ENCODE data around the gene DNAI7. TPM values are rescaled to one million over a fixed set of nuclear protein-coding genes. Genes with fewer than 3 reads are reported as not detected.

Gene DNAI7
- total and polyA plus RNA-seq, 2 donors (not counting 1 experiment from before 2014, with no cell fraction given) = 0.62 TPM; not detected in 1

GRCh38 chr12:25102402-25102801 lies 92.6 kb downstream of the DNAI7 start:
- Histone ChIP-seq H3K27ac (ENCODE audit: low read length in 2 of 2) (peak overlapping the region in 1 of 2 donors; percentile 7), H3K9me3 (ENCODE audit: control extremely low read depth in 1 of 3, control insufficient read depth in 2 of 3, insufficient read depth in 1 of 3, low read length in 2 of 3) (no peaks in the 10 kb centered on the region), H3K79me2 (ENCODE audit: control insufficient read depth, insufficient read depth, low read length) (peaks cover 11% of the 10 kb centered on the region), H3K9ac (ENCODE audit: low read length) (no peak overlapping the region), H4K20me1 (ENCODE audit: control insufficient read depth, insufficient read depth, low read length, poor library complexity, severe bottlenecking) (peaks cover 17% of the 10 kb centered on the region), H3K4me2 (replicated peaks; ENCODE audit: low read depth, low read length, poor library complexity, severe bottlenecking) (no peak overlapping the region), H2AFZ (ENCODE audit: insufficient read depth, low read depth, low read length, poor library complexity, severe bottlenecking) (no peak overlapping the region), H3K27me3 (replicated peaks in 1 of 4; ENCODE audit: control extremely low read depth in 1 of 4, control insufficient read depth in 3 of 4, insufficient read depth in 4 of 4, low read length in 3 of 4) (no peaks in the 10 kb centered on the region), H3K4me3 (ENCODE audit: control extremely low read depth in 1 of 5, extremely low read depth in 1 of 5, insufficient read depth in 1 of 5, low read depth in 2 of 5, low read length in 4 of 5) (no peak overlapping the region), H3K4me1 (ENCODE audit: control insufficient read depth in 2 of 2, insufficient read depth in 2 of 2, low read length in 2 of 2) (peaks cover 0 to under 1% of the 10 kb centered on the region in 2 donors), H3K36me3 (replicated peaks in 1 of 2; ENCODE audit: control extremely low read depth in 1 of 2, control insufficient read depth in 1 of 2, extremely low read depth in 1 of 2, insufficient read depth in 2 of 2, low read length in 1 of 2) (peaks cover 25 to 88% of the 10 kb centered on the region in 2 experiments)
- no peak for TF ChIP-seq EZH2 (IDR thresholded peaks at IDR 0.05; ENCODE audit: borderline replicate concordance, insufficient read depth, low read depth, low read length, poor library complexity, severe bottlenecking)
- TF ChIP-seq, protein P1, sequence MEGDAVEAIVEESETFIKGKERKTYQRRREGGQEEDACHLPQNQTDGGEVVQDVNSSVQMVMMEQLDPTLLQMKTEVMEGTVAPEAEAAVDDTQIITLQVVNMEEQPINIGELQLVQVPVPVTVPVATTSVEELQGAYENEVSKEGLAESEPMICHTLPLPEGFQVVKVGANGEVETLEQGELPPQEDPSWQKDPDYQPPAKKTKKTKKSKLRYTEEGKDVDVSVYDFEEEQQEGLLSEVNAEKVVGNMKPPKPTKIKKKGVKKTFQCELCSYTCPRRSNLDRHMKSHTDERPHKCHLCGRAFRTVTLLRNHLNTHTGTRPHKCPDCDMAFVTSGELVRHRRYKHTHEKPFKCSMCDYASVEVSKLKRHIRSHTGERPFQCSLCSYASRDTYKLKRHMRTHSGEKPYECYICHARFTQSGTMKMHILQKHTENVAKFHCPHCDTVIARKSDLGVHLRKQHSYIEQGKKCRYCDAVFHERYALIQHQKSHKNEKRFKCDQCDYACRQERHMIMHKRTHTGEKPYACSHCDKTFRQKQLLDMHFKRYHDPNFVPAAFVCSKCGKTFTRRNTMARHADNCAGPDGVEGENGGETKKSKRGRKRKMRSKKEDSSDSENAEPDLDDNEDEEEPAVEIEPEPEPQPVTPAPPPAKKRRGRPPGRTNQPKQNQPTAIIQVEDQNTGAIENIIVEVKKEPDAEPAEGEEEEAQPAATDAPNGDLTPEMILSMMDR (IDR thresholded peaks at IDR 0.05) = no peak
- Mint-ChIP-seq H3K4me3 (no peak overlapping the region), H3K27me3 (no peaks in the 10 kb centered on the region), H3K4me1 (peaks cover 17% of the 10 kb centered on the region), H3K9me3 (ENCODE audit: insufficient read depth) (no peaks in the 10 kb centered on the region), H3K27ac (peak overlapping the region; percentile 68)
- ChIA-PET CTCF (interaction anchor here (1.9 kb wide), 1 partner anchor 46 kb away, joined by 4 read pairs; no protein-coding TSS in a partner anchor), POLR2A (no interaction called here)
- ATAC-seq (ENCODE audit: low read depth) (no peak), DNase-seq (no peak)
- intact Hi-C loops (cut with micrococcal nuclease) = no loop called here
- WGBS (ENCODE audit: insufficient coverage) = 92% methylated on average over 2 of the region's 4 CpGs

DNA sequence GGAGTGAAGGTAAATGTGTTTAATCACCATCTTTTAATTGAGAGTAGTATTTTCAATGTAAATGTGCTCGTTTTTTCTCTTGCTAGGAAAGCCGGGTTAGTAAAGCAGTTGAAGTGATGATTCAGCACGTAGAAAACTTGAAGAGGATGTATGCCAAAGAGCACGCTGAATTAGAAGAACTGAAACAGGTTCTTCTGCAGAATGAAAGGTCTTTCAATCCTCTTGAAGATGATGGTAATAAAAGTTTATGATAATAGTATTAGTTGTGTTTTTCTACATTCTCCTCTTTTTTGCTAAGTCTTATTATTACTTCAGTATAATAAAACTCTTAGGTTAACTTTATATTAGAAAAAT lies 93.9 kb downstream of the DNAI7 start:
- ChIA-PET CTCF (interaction anchor here (1.1 to 1.9 kb wide), 5 partner anchors 10 to 109 kb away, joined by 3 to 4 read pairs (median 4); no protein-coding TSS in a partner anchor), POLR2A (interaction anchor here (0.7 kb wide), 1 partner anchor 22 kb away, joined by 4 read pairs; no protein-coding TSS in a partner anchor)
- H3K9me3 ChIP-seq (ENCODE audit: control extremely low read depth in 1 of 3, control insufficient read depth in 2 of 3, insufficient read depth in 1 of 3, low read length in 2 of 3) = no peaks in the 10 kb centered on the region
- H3K4me1 ChIP-seq (ENCODE audit: control insufficient read depth in 2 of 2, insufficient read depth in 2 of 2, low read length in 2 of 2) = no peaks in the 10 kb centered on the region
- WGBS (ENCODE audit: insufficient coverage) = 39% methylated on average over 2 of the region's 4 CpGs
- H3K79me2 ChIP-seq (ENCODE audit: control insufficient read depth, insufficient read depth, low read length) = peaks cover 18% of the 10 kb centered on the region
- H2AFZ ChIP-seq (ENCODE audit: insufficient read depth, low read depth, low read length, poor library complexity, severe bottlenecking) = no peak overlapping the region
- peaks cover 25% of the 10 kb centered on the region for H4K20me1 ChIP-seq (ENCODE audit: control insufficient read depth, insufficient read depth, low read length, poor library complexity, severe bottlenecking)
- peak overlapping the region in 1 of 2 donors; percentile 47 for H3K27ac ChIP-seq (ENCODE audit: low read length in 2 of 2)
- DNase-seq = no peak
- no peaks in the 10 kb centered on the region for H3K27me3 ChIP-seq (replicated peaks in 1 of 4; ENCODE audit: control extremely low read depth in 1 of 4, control insufficient read depth in 3 of 4, insufficient read depth in 4 of 4, low read length in 3 of 4)
- Mint-ChIP-seq H3K27ac (peak overlapping the region; percentile 73), H3K9me3 (ENCODE audit: insufficient read depth) (no peaks in the 10 kb centered on the region), H3K4me1 (peaks cover 12% of the 10 kb centered on the region), H3K27me3 (no peaks in the 10 kb centered on the region), H3K4me3 (no peak overlapping the region)
- H3K9ac ChIP-seq (ENCODE audit: low read length) = no peak overlapping the region
- intact Hi-C loops (cut with micrococcal nuclease) = no loop called here
- H3K4me2 ChIP-seq (replicated peaks; ENCODE audit: low read depth, low read length, poor library complexity, severe bottlenecking) = no peak overlapping the region
- no peak for ATAC-seq (ENCODE audit: low read depth)
- H3K36me3 ChIP-seq (replicated peaks in 1 of 2; ENCODE audit: control extremely low read depth in 1 of 2, control insufficient read depth in 1 of 2, extremely low read depth in 1 of 2, insufficient read depth in 2 of 2, low read length in 1 of 2) = peaks cover 29 to 91% of the 10 kb centered on the region in 2 experiments
- H3K4me3 ChIP-seq (ENCODE audit: control extremely low read depth in 1 of 5, extremely low read depth in 1 of 5, insufficient read depth in 1 of 5, low read depth in 2 of 5, low read length in 4 of 5) = no peak overlapping the region
- TF ChIP-seq, protein P1 (IDR thresholded peaks at IDR 0.05) = no peak
- no peak for TF ChIP-seq EZH2 (IDR thresholded peaks at IDR 0.05; ENCODE audit: borderline replicate concordance, insufficient read depth, low read depth, low read length, poor library complexity, severe bottlenecking)

Measured in B cell (primary cell).